IPS-15b (cell line): ENCODE measurements around the gene PIAS4.

Experiments
- H3K27me3 ChIP-seq: one replicate; pipeline ENCODE4 v1.6.1; 2013; ENCODE audit warnings: low read length; ENCODE audit not compliant: control insufficient read depth, insufficient read depth
- H3K36me3 ChIP-seq: one replicate; pipeline ENCODE4 v1.6.1; 2013; ENCODE audit warnings: low read length; ENCODE audit not compliant: control insufficient read depth, insufficient read depth
- H3K4me1 ChIP-seq: one replicate; pipeline ENCODE4 v1.6.1; 2013; ENCODE audit warnings: mild to moderate bottlenecking, low read length; ENCODE audit not compliant: control insufficient read depth, insufficient read depth
- H3K4me3 ChIP-seq: one replicate; pipeline ENCODE4 v1.5.1; 2013; ENCODE audit warnings: low read depth, low read length
- H3K9ac ChIP-seq: one replicate; pipeline ENCODE4 v1.6.1; 2013; ENCODE audit warnings: low read depth, mild to moderate bottlenecking, low read length
- H3K9me3 ChIP-seq: one replicate; pipeline ENCODE4 v1.6.1; 2013; ENCODE audit warnings: mild to moderate bottlenecking, low read length; ENCODE audit not compliant: control insufficient read depth, insufficient read depth

The PIAS4 gene

GRCh38 chr19:4043966-4044715 is 36.6 kb downstream of the PIAS4 start:
- H3K27me3 ChIP-seq, result no peaks in the 10 kb centered on the region
- H3K9ac ChIP-seq, result no peak overlapping the region
- peaks cover 5% of the 10 kb centered on the region for H3K36me3 ChIP-seq
- H3K9me3 ChIP-seq, result no peaks in the 10 kb centered on the region
- no peaks in the 10 kb centered on the region for H3K4me1 ChIP-seq
- no peak overlapping the region for H3K4me3 ChIP-seq

DNA sequence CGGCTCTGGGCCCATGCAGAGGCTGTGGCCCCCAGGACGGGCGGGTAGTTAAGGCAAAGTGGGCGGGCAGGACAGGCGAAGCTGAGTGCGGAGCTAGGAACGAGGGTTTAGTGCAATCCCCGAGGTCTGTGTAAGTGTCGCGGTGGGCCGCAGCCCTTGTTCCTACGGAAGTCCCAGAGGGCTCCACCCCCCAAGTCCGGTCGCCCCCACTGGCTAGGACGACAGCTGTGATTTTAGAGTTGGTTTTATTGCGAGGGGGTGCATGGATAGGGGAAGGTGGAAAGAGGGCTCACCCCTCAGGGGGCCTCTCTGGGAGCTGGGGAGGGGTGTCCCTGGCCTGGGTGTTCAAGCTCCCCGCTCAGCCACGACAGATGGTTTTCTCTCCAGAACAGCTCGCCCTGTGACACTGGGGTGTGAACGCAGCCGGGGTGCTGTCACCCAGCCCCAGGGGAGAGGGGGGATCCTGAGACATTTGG is 37.5 kb downstream of the PIAS4 start:
- no peaks in the 10 kb centered on the region for H3K4me1 ChIP-seq
- no peak overlapping the region for H3K9ac ChIP-seq
- peaks cover 8% of the 10 kb centered on the region for H3K36me3 ChIP-seq
- H3K4me3 ChIP-seq, result no peak overlapping the region
- H3K27me3 ChIP-seq, result no peaks in the 10 kb centered on the region
- H3K9me3 ChIP-seq, result no peaks in the 10 kb centered on the region

GRCh38 chr19:4045597-4046361 is 38.2 kb downstream of the PIAS4 start:
- Histone ChIP-seq H3K36me3 (peaks cover 8% of the 10 kb centered on the region), H3K4me3 (no peak overlapping the region), H3K27me3 (no peaks in the 10 kb centered on the region), H3K4me1 (no peaks in the 10 kb centered on the region), H3K9me3 (no peaks in the 10 kb centered on the region), H3K9ac (no peak overlapping the region)

GRCh38 chr19:4046362-4046691 is 38.8 kb downstream of the PIAS4 start:
- Histone ChIP-seq H3K36me3 (peaks cover 8% of the 10 kb centered on the region), H3K27me3 (no peaks in the 10 kb centered on the region), H3K9ac (no peak overlapping the region), H3K4me3 (no peak overlapping the region), H3K4me1 (no peaks in the 10 kb centered on the region), H3K9me3 (no peaks in the 10 kb centered on the region)

GRCh38 chr19:4046946-4047683 is 39.6 kb downstream of the PIAS4 start:
- Histone ChIP-seq H3K27me3 (no peaks in the 10 kb centered on the region), H3K9me3 (no peaks in the 10 kb centered on the region), H3K4me3 (no peak overlapping the region), H3K36me3 (peaks cover 13% of the 10 kb centered on the region), H3K4me1 (no peaks in the 10 kb centered on the region), H3K9ac (no peak overlapping the region)

GRCh38 chr19:4049432-4049831 is 41.9 kb downstream of the PIAS4 start:
- H3K4me3 ChIP-seq, result no peak overlapping the region
- no peak overlapping the region for H3K9ac ChIP-seq
- H3K36me3 ChIP-seq, result peaks cover 31% of the 10 kb centered on the region
- H3K27me3 ChIP-seq, result no peaks in the 10 kb centered on the region
- H3K9me3 ChIP-seq, result no peaks in the 10 kb centered on the region
- no peaks in the 10 kb centered on the region for H3K4me1 ChIP-seq

GRCh38 chr19:4051175-4052101 is 43.9 kb downstream of the PIAS4 start:
- Histone ChIP-seq H3K9me3 (no peaks in the 10 kb centered on the region), H3K4me1 (no peaks in the 10 kb centered on the region), H3K9ac (no peak overlapping the region), H3K36me3 (peaks cover 43% of the 10 kb centered on the region), H3K4me3 (no peak overlapping the region), H3K27me3 (no peaks in the 10 kb centered on the region)

- no peaks in the 10 kb centered on the region for H3K27me3 ChIP-seq
- no peak overlapping the region for H3K9ac ChIP-seq
- H3K9me3 ChIP-seq, result no peaks in the 10 kb centered on the region
- H3K4me3 ChIP-seq, result no peak overlapping the region
- peaks cover 43% of the 10 kb centered on the region for H3K36me3 ChIP-seq
- no peaks in the 10 kb centered on the region for H3K4me1 ChIP-seq
These were observed 44.8 kb downstream of the PIAS4 start for GRCh38 chr19:4052114-4052992.

DNA sequence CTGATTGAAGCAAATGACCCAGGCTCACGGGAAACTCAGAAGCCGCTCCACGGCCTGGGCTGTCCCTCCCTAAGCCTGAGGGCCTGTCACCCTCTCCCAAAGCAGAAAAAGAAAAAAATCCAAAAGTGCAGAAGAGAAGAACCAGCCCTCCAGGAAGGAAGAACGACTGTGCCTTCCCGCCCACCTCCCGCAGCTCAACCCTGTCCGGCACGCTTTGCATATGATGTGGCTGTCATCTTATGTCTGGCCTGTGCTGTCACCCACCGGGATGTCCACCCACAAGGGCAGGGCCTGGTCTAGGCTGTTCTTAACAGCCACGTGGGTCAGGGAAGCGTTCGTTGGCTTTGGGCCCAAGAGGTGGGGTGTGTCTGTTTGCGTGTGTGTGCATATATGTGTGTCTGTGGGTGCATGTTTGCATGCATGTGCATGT is 45.5 kb downstream of the PIAS4 start:
- no peak overlapping the region for H3K9ac ChIP-seq
- no peaks in the 10 kb centered on the region for H3K27me3 ChIP-seq
- H3K4me1 ChIP-seq, result no peaks in the 10 kb centered on the region
- peaks cover 45% of the 10 kb centered on the region for H3K36me3 ChIP-seq
- no peaks in the 10 kb centered on the region for H3K9me3 ChIP-seq
- no peak overlapping the region for H3K4me3 ChIP-seq

GRCh38 chr19:4053423-4054324 is 46.1 kb downstream of the PIAS4 start:
- Histone ChIP-seq H3K4me1 (no peaks in the 10 kb centered on the region), H3K36me3 (peaks cover 45% of the 10 kb centered on the region), H3K9me3 (no peaks in the 10 kb centered on the region), H3K9ac (no peak overlapping the region), H3K27me3 (no peaks in the 10 kb centered on the region), H3K4me3 (no peak overlapping the region)
